Ectodermal cell (in vitro differentiated cells): ENCODE measurements around the gene PTDSS2.

Experiments used
- H3K27ac ChIP-seq: 2 replicates; pipeline ENCODE4 v1.7.0; 2013; ENCODE audit warnings: mild to moderate bottlenecking, low read depth, low read length; ENCODE audit not compliant: insufficient read depth, poor library complexity, severe bottlenecking
- H3K27me3 ChIP-seq: 2 replicates; pipeline ENCODE4 v1.7.0; 2013; ENCODE audit warnings: mild to moderate bottlenecking, low read length; ENCODE audit not compliant: insufficient read depth, control insufficient read depth, poor library complexity, severe bottlenecking
- H3K36me3 ChIP-seq: one replicate; pipeline ENCODE4 v1.7.0; 2013; ENCODE audit warnings: low read length; ENCODE audit not compliant: control insufficient read depth, insufficient read depth
- H3K4me1 ChIP-seq: one replicate; pipeline ENCODE4 v1.7.0; 2013; ENCODE audit warnings: low read length; ENCODE audit not compliant: control insufficient read depth, insufficient read depth
- H3K4me3 ChIP-seq: 2 replicates; pipeline ENCODE4 v1.7.0; 2013; ENCODE audit warnings: low read depth, low read length, control low read depth; ENCODE audit not compliant: insufficient read depth
- H3K9me3 ChIP-seq: 2 replicates; pipeline ENCODE4 v1.7.0; 2013; ENCODE audit warnings: mild to moderate bottlenecking, low read length, moderate library complexity; ENCODE audit not compliant: control insufficient read depth
- WGBS, 2 experiments: methylation state at CpG; one replicate each; pipeline ENCODE4 v1.1.7; 2013; ENCODE audit warnings: missing lambda C conversion rate in 2 of 2; 5-methylcytosine and 5-hydroxymethylcytosine counted together

PTDSS2 gene

DNA sequence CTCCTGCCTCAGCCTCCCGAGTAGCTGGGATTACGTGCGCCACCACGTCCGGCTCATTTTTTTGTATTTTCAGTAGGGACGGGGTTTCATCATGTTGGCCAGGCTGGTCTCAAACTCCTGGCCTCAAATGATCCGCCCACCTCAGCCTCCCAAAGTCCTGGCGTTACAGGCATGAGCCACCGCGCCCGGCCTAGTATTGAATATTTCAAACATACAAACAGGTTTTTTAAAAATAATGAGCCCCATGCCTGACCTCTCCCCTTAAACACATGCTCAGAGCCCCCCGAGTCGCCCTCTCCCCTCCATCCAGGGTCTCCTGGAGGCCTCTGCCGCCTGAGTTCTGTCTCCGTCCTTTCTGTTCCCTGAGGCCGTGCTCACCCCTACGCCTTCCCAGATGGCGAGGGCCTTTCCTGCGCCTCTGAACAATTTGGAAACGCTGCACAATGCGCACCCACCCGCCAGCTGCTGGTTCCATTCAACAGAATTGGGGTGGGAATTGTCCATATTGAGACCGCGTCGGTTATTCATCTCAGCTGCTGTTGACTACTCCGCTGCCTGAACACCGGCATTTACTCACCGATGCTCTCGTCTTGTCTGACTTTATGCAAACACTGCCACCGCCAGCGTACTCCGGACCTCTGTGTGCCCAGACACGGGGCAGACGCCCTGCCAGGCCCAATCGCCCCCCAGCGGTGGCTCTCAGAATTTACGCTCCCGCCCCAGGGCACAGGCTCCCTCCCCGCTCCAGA, 70.5 kb downstream of the PTDSS2 start:
- WGBS, 2 experiments: 93% methylated on average over 39 of the region's 39 CpGs
- no peaks in the 10 kb centered on the region for H3K4me1 ChIP-seq
- H3K27ac ChIP-seq: no peak overlapping the region
- no peaks in the 10 kb centered on the region for H3K9me3 ChIP-seq
- H3K36me3 ChIP-seq: no peaks in the 10 kb centered on the region
- no peak overlapping the region for H3K4me3 ChIP-seq
- H3K27me3 ChIP-seq: no peaks in the 10 kb centered on the region

DNA sequence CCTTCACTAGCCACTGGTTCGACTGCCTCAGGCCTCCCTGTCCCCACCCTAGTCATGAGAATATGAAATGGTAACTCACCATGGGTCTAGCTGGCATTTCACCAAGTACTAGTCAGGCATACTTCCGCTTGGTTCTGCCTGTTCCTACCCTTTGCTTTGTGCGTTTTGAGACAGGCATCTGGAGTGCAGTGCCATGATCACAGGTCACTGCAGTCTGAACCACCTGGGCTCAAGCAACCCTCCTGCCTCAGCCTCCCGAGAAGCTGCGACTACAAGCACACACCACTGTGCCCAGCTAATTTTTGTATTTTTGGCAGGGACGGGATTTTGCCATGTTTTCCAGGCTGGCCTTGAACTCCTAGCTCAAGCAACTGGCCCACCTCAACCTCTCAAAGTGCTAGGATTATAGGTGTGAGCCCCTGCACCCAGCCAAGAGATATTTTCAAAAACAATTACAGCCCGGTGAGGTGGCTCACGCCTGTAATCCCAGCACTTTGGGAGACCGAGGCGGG, 71.2 kb downstream of the PTDSS2 start:
- H3K36me3 ChIP-seq: no peaks in the 10 kb centered on the region
- no peaks in the 10 kb centered on the region for H3K4me1 ChIP-seq
- no peaks in the 10 kb centered on the region for H3K27me3 ChIP-seq
- 91% methylated on average over 10 of the region's 10 CpGs for WGBS, 2 experiments
- no peak overlapping the region for H3K27ac ChIP-seq
- no peak overlapping the region for H3K4me3 ChIP-seq
- no peaks in the 10 kb centered on the region for H3K9me3 ChIP-seq

DNA sequence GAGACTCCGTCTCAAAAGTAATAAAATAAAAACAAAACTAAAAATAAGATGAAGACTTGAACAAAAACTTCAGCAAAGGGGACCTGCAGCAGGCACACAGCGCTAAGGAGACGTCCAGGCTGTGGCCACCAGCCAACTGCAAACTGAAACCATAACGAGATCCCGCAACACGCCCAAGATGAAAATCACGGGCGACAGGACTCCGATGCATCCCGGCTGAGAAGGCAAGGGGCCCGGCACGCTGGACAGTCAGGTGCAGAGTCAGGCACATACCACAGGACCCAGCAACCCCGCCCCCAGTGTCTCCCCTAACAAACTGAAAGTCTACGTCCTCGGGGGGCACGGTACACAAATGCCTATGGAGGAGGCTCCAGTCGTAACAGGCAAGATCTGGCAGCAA, 76.1 kb downstream of the PTDSS2 start:
- Histone ChIP-seq H3K36me3 (peaks cover under 1% of the 10 kb centered on the region), H3K27me3 (no peaks in the 10 kb centered on the region), H3K9me3 (no peaks in the 10 kb centered on the region), H3K4me3 (no peak overlapping the region), H3K4me1 (no peaks in the 10 kb centered on the region), H3K27ac (no peak overlapping the region)
- 85 to 87% methylated on average over 17 of the region's 17 CpGs for WGBS, 2 experiments

DNA sequence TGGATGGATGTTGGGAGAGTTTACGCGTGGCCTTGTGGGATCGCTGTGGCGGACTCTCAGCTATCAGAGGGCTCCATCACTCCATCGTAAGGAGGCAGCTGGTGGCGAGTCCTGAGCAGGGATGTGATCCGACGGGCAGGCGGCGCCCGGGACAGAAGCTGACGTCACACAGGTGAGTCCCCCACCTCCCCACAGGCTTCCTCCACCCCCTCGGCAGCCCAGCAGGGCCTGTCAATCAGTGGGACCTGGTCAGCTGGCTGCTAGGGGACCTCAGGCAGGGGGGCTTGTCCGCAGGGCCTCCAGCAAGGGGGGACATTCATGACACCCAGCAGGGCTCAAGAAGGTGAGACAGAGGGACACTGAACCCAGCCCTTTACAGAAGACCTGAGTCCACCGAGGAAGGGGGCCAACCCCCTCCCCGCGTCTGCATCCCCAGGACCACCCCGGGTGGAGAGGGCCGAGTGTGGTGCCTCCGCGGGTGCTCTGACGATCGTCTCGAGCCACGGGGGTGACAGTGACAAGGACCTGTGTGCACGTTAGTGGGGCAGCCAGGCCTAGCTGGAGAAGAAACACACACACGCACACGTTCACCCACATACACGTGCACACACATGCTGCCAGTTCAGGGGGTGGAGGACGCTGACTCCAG, 78.2 kb downstream of the PTDSS2 start:
- H3K27me3 ChIP-seq: no peaks in the 10 kb centered on the region
- WGBS, 2 experiments: 88 to 91% methylated on average over 30 of the region's 30 CpGs
- no peak overlapping the region for H3K4me3 ChIP-seq
- H3K4me1 ChIP-seq: no peaks in the 10 kb centered on the region
- H3K36me3 ChIP-seq: peaks cover 16% of the 10 kb centered on the region
- H3K27ac ChIP-seq: no peak overlapping the region
- H3K9me3 ChIP-seq: no peaks in the 10 kb centered on the region

DNA sequence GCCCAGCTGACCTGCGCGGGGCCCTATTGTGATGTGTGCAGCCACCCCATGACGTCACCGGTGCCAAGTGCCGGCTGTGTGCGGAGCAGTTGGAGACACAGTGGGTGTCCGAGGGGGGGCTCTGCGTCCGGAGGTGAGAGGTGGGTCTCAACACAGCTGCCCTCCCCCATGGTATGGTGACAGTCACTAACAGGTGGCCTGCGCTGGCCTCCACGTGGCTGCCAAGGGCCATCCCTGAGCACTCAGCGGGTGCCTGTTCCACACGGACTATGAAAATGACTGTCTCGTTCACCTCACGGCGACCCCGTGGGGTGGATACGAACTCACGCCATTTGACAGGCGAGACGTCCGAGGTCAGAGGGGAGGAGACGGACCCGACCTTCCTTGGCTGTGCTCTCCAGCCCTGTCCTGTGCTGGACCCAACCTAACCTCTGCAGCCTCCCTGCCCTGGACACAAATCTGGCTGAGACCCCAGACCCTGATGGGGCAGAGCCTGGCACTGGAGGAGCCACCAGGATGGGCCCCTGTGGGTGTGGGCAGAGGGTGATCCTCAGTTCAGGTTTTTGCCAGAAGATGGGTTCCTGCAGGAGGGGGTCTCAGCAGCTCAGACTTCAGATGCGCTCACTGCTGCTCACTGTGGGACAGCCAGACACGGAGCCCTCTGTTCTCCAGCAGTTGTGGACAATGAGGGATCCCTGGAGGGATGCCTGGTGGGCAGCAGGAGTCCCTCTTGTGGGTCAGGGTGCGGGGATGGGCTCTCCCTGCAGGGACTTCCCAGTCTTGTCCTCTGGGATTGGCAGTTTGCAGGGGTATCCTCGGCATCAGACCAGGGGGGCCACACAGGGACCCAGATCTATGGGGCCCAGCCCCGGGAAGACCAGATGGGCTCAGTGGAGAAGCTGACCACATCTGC, 79.0 kb downstream of the PTDSS2 start:
- no peak overlapping the region for H3K4me3 ChIP-seq
- no peaks in the 10 kb centered on the region for H3K9me3 ChIP-seq
- WGBS, 2 experiments: 90% methylated on average over 29 of the region's 29 CpGs
- H3K4me1 ChIP-seq: peaks cover 3% of the 10 kb centered on the region
- H3K36me3 ChIP-seq: peaks cover 22% of the 10 kb centered on the region
- no peaks in the 10 kb centered on the region for H3K27me3 ChIP-seq
- no peak overlapping the region for H3K27ac ChIP-seq

DNA sequence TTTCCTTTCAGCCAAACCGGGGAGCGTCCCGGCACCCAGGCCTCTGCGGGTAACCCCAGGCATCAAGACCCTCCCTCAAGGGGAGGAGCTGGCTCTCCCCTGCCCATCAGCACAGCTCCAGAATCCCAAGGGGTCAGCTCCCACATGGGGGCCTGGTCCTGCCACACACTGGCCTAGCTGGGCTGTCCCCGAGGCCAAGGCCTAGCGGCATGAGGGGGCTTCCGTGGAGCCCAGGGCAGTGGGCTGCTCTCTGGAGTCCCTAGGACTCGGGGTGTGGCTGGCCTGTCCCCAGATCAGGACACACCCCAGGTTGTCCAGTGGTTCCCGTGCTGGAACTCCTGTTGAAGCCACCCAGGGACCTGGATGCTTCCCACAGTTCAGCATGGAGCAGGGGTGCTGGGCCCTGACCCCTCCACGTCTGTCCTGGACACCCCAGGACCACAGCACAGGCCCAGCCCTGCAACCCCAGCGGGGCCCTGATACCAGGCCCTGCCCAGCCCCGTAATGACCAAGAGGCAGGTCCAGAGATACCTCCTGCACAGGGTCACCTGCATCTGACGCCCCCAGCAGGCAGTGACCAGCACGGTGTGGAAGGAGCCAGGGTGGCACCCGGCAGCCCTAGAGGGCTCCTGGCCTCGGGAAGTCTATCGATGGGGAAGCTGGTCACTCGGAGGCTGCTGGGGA, 79.8 kb downstream of the PTDSS2 start:
- Histone ChIP-seq H3K36me3 (peaks cover 22% of the 10 kb centered on the region), H3K27me3 (no peaks in the 10 kb centered on the region), H3K4me3 (no peak overlapping the region), H3K27ac (no peak overlapping the region), H3K4me1 (peaks cover 6% of the 10 kb centered on the region), H3K9me3 (no peaks in the 10 kb centered on the region)
- WGBS, 2 experiments: 90% methylated on average over 18 of the region's 18 CpGs

DNA sequence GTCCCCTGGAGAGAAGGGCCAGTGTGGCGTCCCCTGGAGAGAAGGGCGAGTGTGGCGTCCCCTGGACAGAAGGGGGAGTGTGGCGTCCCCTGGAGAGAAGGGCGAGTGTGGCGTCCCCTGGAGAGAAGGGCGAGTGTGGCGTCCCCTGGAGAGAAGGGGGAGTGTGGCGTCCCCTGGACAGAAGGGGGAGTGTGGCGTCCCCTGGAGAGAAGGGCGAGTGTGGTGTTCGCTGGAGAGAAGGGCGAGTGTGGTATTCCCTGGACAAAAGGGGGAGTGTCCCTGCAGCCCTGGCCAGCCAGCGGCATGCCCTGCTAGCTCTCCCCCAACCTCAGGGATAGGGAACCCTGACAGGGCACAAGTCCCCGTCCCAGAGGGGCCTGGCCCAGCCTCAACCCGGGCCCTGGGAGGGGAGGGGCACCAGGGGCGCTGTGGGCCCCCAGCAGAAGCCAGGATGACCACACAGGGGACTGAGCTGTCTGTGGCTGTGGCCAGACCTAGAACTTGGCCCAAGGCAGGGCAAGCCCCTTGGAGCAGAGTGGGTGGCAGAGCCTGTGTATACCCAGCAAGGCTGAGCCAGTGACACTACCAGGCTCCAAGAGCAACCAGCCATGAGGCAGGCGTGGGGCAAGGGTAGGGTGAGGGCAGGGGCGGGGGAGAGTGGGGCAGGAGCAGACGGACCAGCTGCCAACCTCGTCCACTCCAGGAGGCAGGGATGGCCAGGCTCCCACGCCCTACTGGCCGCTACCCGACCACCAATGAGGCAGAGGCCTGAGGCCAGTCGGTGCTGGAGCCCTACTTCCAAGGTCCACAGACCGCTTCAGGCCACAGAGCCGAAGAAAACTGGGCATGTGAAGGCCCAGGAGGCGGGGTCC, 81.1 kb downstream of the PTDSS2 start:
- WGBS, 2 experiments: 93% methylated on average over 28 of the region's 28 CpGs
- Histone ChIP-seq H3K9me3 (no peaks in the 10 kb centered on the region), H3K4me1 (peaks cover 6% of the 10 kb centered on the region), H3K27ac (no peak overlapping the region), H3K27me3 (peaks cover 4% of the 10 kb centered on the region), H3K4me3 (no peak overlapping the region), H3K36me3 (peaks cover 22% of the 10 kb centered on the region)

DNA sequence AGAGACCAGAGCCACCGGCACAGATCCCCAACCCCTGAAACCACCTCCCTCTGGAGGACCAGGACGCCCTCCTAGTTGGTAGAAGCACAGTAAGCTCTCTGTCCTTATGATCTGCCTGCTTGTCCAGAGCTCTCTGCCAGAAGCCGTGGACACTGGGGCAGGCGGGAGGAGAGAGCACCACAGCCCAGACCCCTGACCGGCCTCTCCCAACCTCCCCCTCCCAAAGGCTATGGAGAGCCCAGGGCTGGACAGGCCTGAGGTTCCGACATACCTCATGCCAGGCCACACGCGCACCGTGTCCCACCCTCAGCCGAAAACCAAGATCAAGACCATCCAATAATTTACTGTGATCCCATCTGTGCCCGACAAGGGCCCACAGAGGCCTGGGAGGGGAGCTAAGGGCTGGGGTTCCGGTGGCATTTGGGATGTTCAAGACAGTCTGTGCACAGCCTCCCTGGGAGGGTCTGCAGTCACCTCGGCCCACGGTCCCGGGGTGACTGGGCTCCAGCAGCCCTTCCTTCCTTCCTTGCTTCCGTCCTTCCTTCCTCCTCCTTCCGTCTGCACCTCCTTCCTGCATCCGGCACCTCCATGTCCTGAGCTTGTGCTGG, 81.9 kb downstream of the PTDSS2 start:
- H3K36me3 ChIP-seq: peaks cover 22% of the 10 kb centered on the region
- H3K27ac ChIP-seq: no peak overlapping the region
- H3K27me3 ChIP-seq: peaks cover 12% of the 10 kb centered on the region
- H3K4me3 ChIP-seq: no peak overlapping the region
- H3K9me3 ChIP-seq: no peaks in the 10 kb centered on the region
- peaks cover 6% of the 10 kb centered on the region for H3K4me1 ChIP-seq
- WGBS, 2 experiments: 94 to 95% methylated on average over 18 of the region's 18 CpGs

DNA sequence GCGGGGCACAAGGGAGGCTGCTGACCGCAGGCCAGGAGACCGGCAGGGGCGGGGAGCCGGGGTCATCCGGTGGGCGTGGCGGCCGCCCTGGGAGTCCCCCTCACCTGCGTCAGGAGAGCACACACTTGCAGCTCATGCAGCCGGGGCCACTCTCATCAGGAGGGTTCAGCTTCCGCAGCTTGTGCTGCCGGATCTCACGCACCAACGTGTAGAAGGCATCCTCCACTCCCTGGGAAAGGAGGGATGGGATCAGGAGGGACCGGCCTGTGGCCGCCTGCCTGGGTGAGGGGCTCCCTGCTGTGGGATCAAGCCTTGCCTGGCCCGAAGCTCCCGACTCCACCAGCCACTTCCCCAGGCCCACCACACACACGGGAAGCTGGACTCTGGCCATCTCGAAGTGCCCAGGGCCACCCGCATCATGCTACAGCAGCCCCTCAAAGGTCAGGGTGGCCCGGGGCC, 82.5 kb downstream of the PTDSS2 start:
- Histone ChIP-seq H3K4me1 (peaks cover 7% of the 10 kb centered on the region), H3K36me3 (peaks cover 22% of the 10 kb centered on the region), H3K27ac (no peak overlapping the region), H3K27me3 (peaks cover 18% of the 10 kb centered on the region), H3K4me3 (no peak overlapping the region), H3K9me3 (no peaks in the 10 kb centered on the region)
- WGBS, 2 experiments: 95 to 96% methylated on average over 23 of the region's 23 CpGs
